HepG2 (cell line): ENCODE results near the gene ATG5. TPM values are rescaled to one million over a fixed set of nuclear protein-coding genes. Genes with fewer than 3 reads are reported as not detected.

ENCODE experiments used
- ATF7 ChIP-seq, 2 experiments: fragments of 450-650 bp in 1 of 2; sonication (generic) in 1 of 2; formaldehyde crosslinking in 1 of 2; IDR thresholded peaks; 2 replicates each; pipeline versions ENCODE4 v1.4.0 to v1.6.1; 2016 to 2020; ENCODE audit warnings: antibody characterized with exemption in 1 of 2, mild to moderate bottlenecking in 1 of 2, missing genetic modification reagents in 1 of 2
- GFI1 ChIP-seq: sonication (generic); formaldehyde crosslinking; IDR thresholded peaks from 2 replicates; pipeline ENCODE4 v1.5.0; 2020; ENCODE audit warnings: missing genetic modification reagents, mild to moderate bottlenecking, borderline replicate concordance
- KLF9 ChIP-seq: IDR thresholded peaks from 2 replicates; pipeline ENCODE4 v1.6.1; 2016; ENCODE audit warnings: low read depth
- MAF1 ChIP-seq: sonication (generic); formaldehyde crosslinking; IDR thresholded peaks from 2 replicates; pipeline ENCODE4 v1.5.0; 2020; ENCODE audit warnings: missing genetic modification reagents, borderline replicate concordance
- MAZ ChIP-seq, 2 experiments: sonication (generic) in 1 of 2; formaldehyde crosslinking in 1 of 2; IDR thresholded peaks; 2 replicates each; pipeline versions ENCODE4 v1.5.0 to v1.6.1; 2012 to 2020; ENCODE audit warnings: low read depth in 2 of 2, mild to moderate bottlenecking in 2 of 2, borderline replicate concordance in 1 of 2, improper control_type of control experiment in 1 of 2, low read length in 1 of 2, missing genetic modification reagents in 1 of 2, moderate library complexity in 1 of 2
- RCOR2 ChIP-seq: IDR thresholded peaks from 2 replicates; pipeline ENCODE4 v1.6.1; 2016; ENCODE audit warnings: missing biosample characterization, missing genetic modification reagents
- SRY ChIP-seq: sonication (generic); formaldehyde crosslinking; IDR thresholded peaks from 2 replicates; pipeline ENCODE4 v1.8.0; 2022; ENCODE audit warnings: mild to moderate bottlenecking, missing genetic modification reagents
- ZFP82 ChIP-seq: sonication (generic); formaldehyde crosslinking; IDR thresholded peaks from 2 replicates; pipeline ENCODE4 v1.5.1; 2020; ENCODE audit warnings: mild to moderate bottlenecking, missing genetic modification reagents, borderline replicate concordance
- ZIK1 ChIP-seq: sonication (generic); formaldehyde crosslinking; IDR thresholded peaks from 2 replicates; pipeline ENCODE4 v1.5.0; 2020; ENCODE audit warnings: mild to moderate bottlenecking, low read depth, missing genetic modification reagents, borderline replicate concordance
- ZNF235 ChIP-seq: sonication (generic); formaldehyde crosslinking; IDR thresholded peaks from 2 replicates; pipeline ENCODE4 v1.8.1; 2023; ENCODE audit warnings: mild to moderate bottlenecking, missing genetic modification reagents, borderline replicate concordance
- ZNF337 ChIP-seq: sonication (generic); formaldehyde crosslinking; IDR thresholded peaks from 2 replicates; pipeline ENCODE4 v1.5.1; 2020; ENCODE audit warnings: missing genetic modification reagents, low read depth, mild to moderate bottlenecking, borderline replicate concordance
- ZNF577 ChIP-seq: sonication (generic); formaldehyde crosslinking; IDR thresholded peaks from 2 replicates; pipeline ENCODE4 v1.4.0; 2020; ENCODE audit warnings: mild to moderate bottlenecking, low read depth, missing genetic modification reagents, borderline replicate concordance
- ZNF616 ChIP-seq: sonication (generic); formaldehyde crosslinking; IDR thresholded peaks from 2 replicates; pipeline ENCODE4 v1.5.0; 2020; ENCODE audit warnings: low read depth, mild to moderate bottlenecking, missing genetic modification reagents
- polyA plus RNA-seq, 8 experiments: library from polyadenylated mRNA; depleted of rRNA in 3 of 8; stranded (reverse) in 7 of 8; unstranded in 1 of 8; fragments of >200 nt; fragmentation: Illumina TruSeq in 4 of 8; extraction: Trizol in 4 of 8; gene quantifications; 2 replicates each; pipeline versions ENCODE4 v1.2.1 to v1.2.3, GENCODE V29; 2011 to 2016; ENCODE audit warnings: low read depth in 4 of 8, missing spikeins in 1 of 8, mixed read lengths in 1 of 8; ENCODE audit not compliant: insufficient read depth in 1 of 8
- total RNA-seq, 5 experiments: library from RNA; depleted of rRNA; stranded (reverse); fragments of >200 nt; fragmentation: Illumina TruSeq; extraction: Trizol; gene quantifications; 2 replicates each; pipeline ENCODE4 v1.2.3, GENCODE V29; 2016; ENCODE audit warnings: low read depth in 1 of 5
- TF ChIP-seq, protein P1 (sequence below): sonication (generic); formaldehyde crosslinking; IDR thresholded peaks from 2 replicates; pipeline ENCODE4 v1.9.0; 2021; ENCODE audit warnings: mild to moderate bottlenecking, missing genetic modification reagents
- TF ChIP-seq, protein P2 (sequence below): sonication (generic); formaldehyde crosslinking; IDR thresholded peaks from 2 replicates; pipeline ENCODE4 v1.8.0; 2022; ENCODE audit warnings: missing genetic modification reagents, mild to moderate bottlenecking, borderline replicate concordance
- TF ChIP-seq, protein P3 (sequence below): sonication (generic); formaldehyde crosslinking; IDR thresholded peaks from 2 replicates; pipeline ENCODE4 v1.5.1; 2020; ENCODE audit warnings: mild to moderate bottlenecking, missing genetic modification reagents

The ATG5 gene
- total and polyA plus RNA-seq, 2 of the 13 experiments (the other 11 are each of a cell fraction or from before 2014, with no cell fraction given): 21.3 to 48.0 TPM

DNA sequence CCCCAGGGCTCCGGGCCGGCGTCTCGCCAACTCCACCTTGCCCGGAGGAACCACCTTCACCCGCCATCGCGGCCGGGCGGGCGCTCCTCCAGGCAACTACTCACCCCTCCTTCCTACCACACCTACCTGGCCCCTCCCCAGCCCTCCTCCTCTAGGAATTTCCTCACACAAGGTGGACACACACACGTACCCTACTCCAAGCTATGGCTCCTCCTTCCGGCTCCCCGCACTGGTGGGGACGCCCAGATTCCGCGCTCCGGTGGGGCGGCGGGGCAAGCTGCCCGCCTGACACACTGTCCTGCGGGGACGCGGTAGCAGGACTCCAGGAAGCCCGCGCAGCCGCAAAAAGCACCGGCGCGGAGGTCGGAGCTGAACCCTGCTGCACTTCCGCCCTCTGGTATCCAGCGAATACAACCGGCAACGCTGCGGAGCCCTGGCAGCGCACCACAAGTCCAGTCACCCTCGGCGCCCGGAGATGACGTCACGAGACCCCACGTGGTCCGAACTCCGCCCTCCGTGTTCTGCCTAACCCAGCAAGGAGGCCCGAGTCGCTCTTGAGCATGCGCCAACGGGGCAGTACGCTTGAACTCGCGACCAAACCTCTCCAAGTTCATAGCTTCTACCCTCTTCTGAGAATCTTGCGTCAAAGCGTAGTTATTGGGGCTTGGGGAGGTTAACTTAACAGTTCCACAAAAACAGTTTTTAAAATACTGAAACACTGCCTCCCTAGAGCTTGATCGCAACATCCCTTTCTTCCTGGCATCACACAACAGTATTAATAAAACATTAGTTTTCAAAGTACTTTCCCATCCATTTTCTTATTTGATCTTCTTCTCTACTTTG, at the start of gene ATG5 (continued):
- TF ChIP-seq ZIK1 (CRISPR knock-in tag) (peak; percentile 84; the same call in 1 of the 2 replicates), RCOR2 (no peak), ATF7 (IDR thresholded peaks at IDR 0.05) (peak; percentile 99), ATF7 (CRISPR knock-in tag; IDR thresholded peaks at IDR 0.05) (peak; percentile 90), ZNF337 (CRISPR knock-in tag) (no peak), KLF9 (CRISPR knock-in tag) (no peak), MAF1 (CRISPR knock-in tag) (0 out of 2 replicates have a peak, but pooled peaks have one; percentile 79), ZNF235 (CRISPR knock-in tag) (no peak), ZNF577 (no peak), ZNF616 (CRISPR knock-in tag) (no peak; the same call in 1 of the 2 replicates), SRY (CRISPR knock-in tag) (peak; percentile 89), MAZ (IDR thresholded peaks at IDR 0.05; ENCODE audit: borderline replicate concordance, low read depth, low read length) (peak; percentile 65), MAZ (CRISPR knock-in tag; IDR thresholded peaks at IDR 0.05; ENCODE audit: low read depth) (peak; percentile 83), ZFP82 (CRISPR knock-in tag) (peak; percentile 83; the same call in 1 of the 2 replicates), GFI1 (CRISPR knock-in tag) (peak; percentile 44; the same call in 1 of the 2 replicates)
- TF ChIP-seq, protein P1, sequence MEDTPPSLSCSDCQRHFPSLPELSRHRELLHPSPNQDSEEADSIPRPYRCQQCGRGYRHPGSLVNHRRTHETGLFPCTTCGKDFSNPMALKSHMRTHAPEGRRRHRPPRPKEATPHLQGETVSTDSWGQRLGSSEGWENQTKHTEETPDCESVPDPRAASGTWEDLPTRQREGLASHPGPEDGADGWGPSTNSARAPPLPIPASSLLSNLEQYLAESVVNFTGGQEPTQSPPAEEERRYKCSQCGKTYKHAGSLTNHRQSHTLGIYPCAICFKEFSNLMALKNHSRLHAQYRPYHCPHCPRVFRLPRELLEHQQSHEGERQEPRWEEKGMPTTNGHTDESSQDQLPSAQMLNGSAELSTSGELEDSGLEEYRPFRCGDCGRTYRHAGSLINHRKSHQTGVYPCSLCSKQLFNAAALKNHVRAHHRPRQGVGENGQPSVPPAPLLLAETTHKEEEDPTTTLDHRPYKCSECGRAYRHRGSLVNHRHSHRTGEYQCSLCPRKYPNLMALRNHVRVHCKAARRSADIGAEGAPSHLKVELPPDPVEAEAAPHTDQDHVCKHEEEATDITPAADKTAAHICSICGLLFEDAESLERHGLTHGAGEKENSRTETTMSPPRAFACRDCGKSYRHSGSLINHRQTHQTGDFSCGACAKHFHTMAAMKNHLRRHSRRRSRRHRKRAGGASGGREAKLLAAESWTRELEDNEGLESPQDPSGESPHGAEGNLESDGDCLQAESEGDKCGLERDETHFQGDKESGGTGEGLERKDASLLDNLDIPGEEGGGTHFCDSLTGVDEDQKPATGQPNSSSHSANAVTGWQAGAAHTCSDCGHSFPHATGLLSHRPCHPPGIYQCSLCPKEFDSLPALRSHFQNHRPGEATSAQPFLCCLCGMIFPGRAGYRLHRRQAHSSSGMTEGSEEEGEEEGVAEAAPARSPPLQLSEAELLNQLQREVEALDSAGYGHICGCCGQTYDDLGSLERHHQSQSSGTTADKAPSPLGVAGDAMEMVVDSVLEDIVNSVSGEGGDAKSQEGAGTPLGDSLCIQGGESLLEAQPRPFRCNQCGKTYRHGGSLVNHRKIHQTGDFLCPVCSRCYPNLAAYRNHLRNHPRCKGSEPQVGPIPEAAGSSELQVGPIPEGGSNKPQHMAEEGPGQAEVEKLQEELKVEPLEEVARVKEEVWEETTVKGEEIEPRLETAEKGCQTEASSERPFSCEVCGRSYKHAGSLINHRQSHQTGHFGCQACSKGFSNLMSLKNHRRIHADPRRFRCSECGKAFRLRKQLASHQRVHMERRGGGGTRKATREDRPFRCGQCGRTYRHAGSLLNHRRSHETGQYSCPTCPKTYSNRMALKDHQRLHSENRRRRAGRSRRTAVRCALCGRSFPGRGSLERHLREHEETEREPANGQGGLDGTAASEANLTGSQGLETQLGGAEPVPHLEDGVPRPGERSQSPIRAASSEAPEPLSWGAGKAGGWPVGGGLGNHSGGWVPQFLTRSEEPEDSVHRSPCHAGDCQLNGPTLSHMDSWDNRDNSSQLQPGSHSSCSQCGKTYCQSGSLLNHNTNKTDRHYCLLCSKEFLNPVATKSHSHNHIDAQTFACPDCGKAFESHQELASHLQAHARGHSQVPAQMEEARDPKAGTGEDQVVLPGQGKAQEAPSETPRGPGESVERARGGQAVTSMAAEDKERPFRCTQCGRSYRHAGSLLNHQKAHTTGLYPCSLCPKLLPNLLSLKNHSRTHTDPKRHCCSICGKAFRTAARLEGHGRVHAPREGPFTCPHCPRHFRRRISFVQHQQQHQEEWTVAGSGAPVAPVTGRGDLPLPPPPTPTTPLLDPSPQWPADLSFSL: no peak
- TF ChIP-seq, protein P2, sequence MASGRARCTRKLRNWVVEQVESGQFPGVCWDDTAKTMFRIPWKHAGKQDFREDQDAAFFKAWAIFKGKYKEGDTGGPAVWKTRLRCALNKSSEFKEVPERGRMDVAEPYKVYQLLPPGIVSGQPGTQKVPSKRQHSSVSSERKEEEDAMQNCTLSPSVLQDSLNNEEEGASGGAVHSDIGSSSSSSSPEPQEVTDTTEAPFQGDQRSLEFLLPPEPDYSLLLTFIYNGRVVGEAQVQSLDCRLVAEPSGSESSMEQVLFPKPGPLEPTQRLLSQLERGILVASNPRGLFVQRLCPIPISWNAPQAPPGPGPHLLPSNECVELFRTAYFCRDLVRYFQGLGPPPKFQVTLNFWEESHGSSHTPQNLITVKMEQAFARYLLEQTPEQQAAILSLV: peak; percentile 81; the same call in 1 of the 2 replicates
- TF ChIP-seq, protein P3, sequence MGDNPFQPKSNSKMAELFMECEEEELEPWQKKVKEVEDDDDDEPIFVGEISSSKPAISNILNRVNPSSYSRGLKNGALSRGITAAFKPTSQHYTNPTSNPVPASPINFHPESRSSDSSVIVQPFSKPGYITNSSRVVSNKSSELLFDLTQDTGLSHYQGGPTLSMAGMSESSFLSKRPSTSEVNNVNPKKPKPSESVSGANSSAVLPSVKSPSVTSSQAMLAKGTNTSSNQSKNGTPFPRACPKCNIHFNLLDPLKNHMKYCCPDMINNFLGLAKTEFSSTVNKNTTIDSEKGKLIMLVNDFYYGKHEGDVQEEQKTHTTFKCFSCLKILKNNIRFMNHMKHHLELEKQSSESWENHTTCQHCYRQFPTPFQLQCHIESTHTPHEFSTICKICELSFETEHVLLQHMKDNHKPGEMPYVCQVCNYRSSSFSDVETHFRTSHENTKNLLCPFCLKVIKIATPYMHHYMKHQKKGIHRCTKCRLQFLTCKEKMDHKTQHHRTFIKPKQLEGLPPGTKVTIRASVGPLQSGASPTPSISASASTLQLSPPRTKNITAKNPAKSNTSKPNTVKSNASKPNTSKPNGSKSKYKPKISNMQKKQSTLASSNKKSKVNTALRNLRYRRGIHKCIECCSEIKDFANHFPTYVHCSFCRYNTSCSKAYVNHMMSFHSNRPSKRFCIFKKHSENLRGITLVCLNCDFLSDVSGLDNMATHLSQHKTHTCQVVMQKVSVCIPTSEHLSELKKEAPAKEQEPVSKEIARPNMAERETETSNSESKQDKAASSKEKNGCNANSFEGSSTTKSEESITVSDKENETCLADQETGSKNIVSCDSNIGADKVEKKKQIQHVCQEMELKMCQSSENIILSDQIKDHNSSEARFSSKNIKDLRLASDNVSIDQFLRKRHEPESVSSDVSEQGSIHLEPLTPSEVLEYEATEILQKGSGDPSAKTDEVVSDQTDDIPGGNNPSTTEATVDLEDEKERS: no peak; the same call in 1 of the 2 replicates
